ENCODE results near the gene FANCF.

DNA sequence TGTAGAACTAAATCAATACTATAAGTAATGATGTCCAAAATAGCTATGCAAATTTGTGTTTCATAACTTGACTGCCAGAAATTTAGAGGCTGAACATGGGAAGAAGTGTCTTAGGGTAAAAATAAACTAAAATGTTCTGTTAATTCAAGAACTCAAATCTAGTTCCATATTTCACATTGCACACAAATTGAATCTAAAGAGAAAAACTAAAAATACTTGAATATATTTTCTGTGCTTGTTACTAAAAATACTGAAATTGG, 43.5 kb downstream of the FANCF start:
- no peak for TF ChIP-seq POLR2A (IDR thresholded peaks at IDR 0.05)
- TF ChIP-seq CTCF (IDR thresholded peaks at IDR 0.05), result no peak

Data from tibial nerve (tissue), 3 donors.